Measurements from ENCODE around the gene TLR9. TPM values are rescaled to one million over a fixed set of nuclear protein-coding genes. Genes with fewer than 3 reads are reported as not detected.

TLR9 gene
- total RNA-seq, 1 donor from 2014 or later, result not detected

GRCh38 chr3:52171514-52172261 is 53.8 kb downstream of the TLR9 start:
- TF ChIP-seq POLR2A (IDR thresholded peaks at IDR 0.05) (no peak), POLR2AphosphoS5 (IDR thresholded peaks at IDR 0.05; ENCODE audit: insufficient read depth in 1 of 2, low read depth in 1 of 2) (no peak)
- TF ChIP-seq, protein P1, sequence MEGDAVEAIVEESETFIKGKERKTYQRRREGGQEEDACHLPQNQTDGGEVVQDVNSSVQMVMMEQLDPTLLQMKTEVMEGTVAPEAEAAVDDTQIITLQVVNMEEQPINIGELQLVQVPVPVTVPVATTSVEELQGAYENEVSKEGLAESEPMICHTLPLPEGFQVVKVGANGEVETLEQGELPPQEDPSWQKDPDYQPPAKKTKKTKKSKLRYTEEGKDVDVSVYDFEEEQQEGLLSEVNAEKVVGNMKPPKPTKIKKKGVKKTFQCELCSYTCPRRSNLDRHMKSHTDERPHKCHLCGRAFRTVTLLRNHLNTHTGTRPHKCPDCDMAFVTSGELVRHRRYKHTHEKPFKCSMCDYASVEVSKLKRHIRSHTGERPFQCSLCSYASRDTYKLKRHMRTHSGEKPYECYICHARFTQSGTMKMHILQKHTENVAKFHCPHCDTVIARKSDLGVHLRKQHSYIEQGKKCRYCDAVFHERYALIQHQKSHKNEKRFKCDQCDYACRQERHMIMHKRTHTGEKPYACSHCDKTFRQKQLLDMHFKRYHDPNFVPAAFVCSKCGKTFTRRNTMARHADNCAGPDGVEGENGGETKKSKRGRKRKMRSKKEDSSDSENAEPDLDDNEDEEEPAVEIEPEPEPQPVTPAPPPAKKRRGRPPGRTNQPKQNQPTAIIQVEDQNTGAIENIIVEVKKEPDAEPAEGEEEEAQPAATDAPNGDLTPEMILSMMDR (IDR thresholded peaks at IDR 0.05), result no peak
- intact Hi-C loops (cut with DNase I), result no loop called here
- no peaks in the 10 kb centered on the region for H3K9me3 ChIP-seq

More at GRCh38 chr3:52171514-52172261, 53.8 kb downstream of the TLR9 start:
- peaks cover 2% of the 10 kb centered on the region for H3K4me1 ChIP-seq
- no peak overlapping the region for H3K27ac ChIP-seq
- H3K4me3 ChIP-seq, result no peak overlapping the region
- no peaks in the 10 kb centered on the region for H3K27me3 ChIP-seq
- DNase-seq (ENCODE audit: extremely low spot score in 2 of 2), result peak in 1 of 2 donors; percentile 74
- no peaks in the 10 kb centered on the region for H3K36me3 ChIP-seq

MicroRNAs within 50 kb of the gene (microRNA counts, 767-probe panel; counts per million panel counts)
- 9,086 to 9,537 counts per million in 2 donors for microRNA hsa-let-7g-5p

Small RNA genes lying within 50 kb of the gene (microRNA-seq; reads per million reads assigned to microRNA genes)
- gene MIRLET7G (ENCODE audit: borderline number of aligned reads, borderline replicate concordance), result 144,192 reads per million, percentile 100 among the genes with 10 or more reads in this experiment

Small RNA genes lying within 50 kb of the gene (small RNA-seq; reads per million reads assigned to genes)
- 520 reads per million, percentile 98 among the genes with 10 or more reads in this experiment for gene MIRLET7G

Other genes with a start within 250 kb of the TLR9 start
- gene ACY1, start 242.1 kb downstream of the TLR9 start, total RNA-seq, result 29.7 TPM
- 1,678 TPM for gene RPL29, start 229.8 kb downstream of the TLR9 start, total RNA-seq
- gene DUSP7, start 169.1 kb downstream of the TLR9 start, total RNA-seq, result 59.9 TPM
- 0.74 TPM for gene POC1A, start 71.2 kb downstream of the TLR9 start, total RNA-seq
- gene ALAS1, start 27.5 kb downstream of the TLR9 start, total RNA-seq, result 41.5 TPM
- gene TWF2, start 13.5 kb upstream of the TLR9 start, total RNA-seq, result 93.8 TPM
- 25.0 TPM for gene PPM1M, start 20.1 kb upstream of the TLR9 start, total RNA-seq
- 44.4 TPM for gene WDR82, start 53.0 kb upstream of the TLR9 start, total RNA-seq
- 10.3 TPM for gene GLYCTK, start 62.2 kb upstream of the TLR9 start, total RNA-seq
- gene DNAH1, start 90.7 kb upstream of the TLR9 start, total RNA-seq, result 12.3 TPM
- gene BAP1, start 184.4 kb upstream of the TLR9 start, total RNA-seq, result 68.0 TPM
- gene PHF7, start 185.0 kb upstream of the TLR9 start, total RNA-seq, result 13.5 TPM
- 8.3 TPM for gene SEMA3G, start 219.5 kb upstream of the TLR9 start, total RNA-seq
- 1.7 TPM for gene TNNC1, start 228.4 kb upstream of the TLR9 start, total RNA-seq
- 103 TPM for gene NISCH, start 230.0 kb upstream of the TLR9 start, total RNA-seq

Data from vagina (tissue), 2 donors.